ENCODE measurements around the gene LYSMD1.
A peak's percentile ranks its signal among the peaks of the same experiment; 100 is the strongest.

The LYSMD1 gene

DNA sequence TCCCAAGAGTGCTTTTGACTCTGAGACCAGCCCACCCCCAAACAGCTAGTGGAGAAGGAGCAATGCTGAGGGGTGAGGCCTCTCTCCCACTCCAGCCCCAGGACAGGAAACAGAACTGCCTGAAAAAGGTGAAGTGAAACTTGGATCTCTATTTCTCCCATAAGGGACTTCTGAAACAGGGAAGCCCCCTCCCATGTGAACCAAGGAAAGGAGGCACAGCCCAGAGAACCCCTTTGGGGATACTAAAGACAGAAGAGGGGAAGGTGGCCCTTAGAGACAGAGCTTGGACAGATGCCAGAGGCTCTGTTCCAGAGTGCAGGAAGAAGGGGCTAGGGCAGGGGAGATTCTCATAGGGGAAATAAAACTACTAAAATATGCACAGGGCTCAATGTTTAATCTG, 6.3 kb downstream of the LYSMD1 start:
- DNase-seq (ENCODE audit: low read depth, low spot score): no peak
- TF ChIP-seq, protein P1, sequence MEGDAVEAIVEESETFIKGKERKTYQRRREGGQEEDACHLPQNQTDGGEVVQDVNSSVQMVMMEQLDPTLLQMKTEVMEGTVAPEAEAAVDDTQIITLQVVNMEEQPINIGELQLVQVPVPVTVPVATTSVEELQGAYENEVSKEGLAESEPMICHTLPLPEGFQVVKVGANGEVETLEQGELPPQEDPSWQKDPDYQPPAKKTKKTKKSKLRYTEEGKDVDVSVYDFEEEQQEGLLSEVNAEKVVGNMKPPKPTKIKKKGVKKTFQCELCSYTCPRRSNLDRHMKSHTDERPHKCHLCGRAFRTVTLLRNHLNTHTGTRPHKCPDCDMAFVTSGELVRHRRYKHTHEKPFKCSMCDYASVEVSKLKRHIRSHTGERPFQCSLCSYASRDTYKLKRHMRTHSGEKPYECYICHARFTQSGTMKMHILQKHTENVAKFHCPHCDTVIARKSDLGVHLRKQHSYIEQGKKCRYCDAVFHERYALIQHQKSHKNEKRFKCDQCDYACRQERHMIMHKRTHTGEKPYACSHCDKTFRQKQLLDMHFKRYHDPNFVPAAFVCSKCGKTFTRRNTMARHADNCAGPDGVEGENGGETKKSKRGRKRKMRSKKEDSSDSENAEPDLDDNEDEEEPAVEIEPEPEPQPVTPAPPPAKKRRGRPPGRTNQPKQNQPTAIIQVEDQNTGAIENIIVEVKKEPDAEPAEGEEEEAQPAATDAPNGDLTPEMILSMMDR (IDR thresholded peaks at IDR 0.05; ENCODE audit: low read depth, low read length): no peak
- H3K4me3 ChIP-seq (ENCODE audit: low read depth, low read length): no peak overlapping the region
- in situ Hi-C loops (cut with HindIII; ENCODE audit: low sequenced_read_pairs): no loop called here

DNA sequence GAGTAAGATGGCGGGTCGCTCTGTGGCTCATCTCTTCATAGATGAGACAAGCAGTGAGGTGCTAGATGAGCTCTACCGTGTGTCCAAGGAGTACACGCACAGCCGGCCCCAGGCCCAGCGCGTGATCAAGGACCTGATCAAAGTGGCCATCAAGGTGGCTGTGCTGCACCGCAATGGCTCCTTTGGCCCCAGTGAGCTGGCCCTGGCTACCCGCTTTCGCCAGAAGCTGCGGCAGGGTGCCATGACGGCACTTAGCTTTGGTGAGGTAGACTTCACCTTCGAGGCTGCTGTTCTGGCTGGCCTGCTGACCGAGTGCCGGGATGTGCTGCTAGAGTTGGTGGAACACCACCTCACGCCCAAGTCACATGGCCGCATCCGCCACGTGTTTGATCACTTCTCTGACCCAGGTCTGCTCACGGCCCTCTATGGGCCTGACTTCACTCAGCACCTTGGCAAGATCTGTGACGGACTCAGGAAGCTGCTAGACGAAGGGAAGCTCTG, 6.9 kb downstream of the LYSMD1 start:
- no peak overlapping the region for H3K4me3 ChIP-seq (ENCODE audit: low read depth, low read length)
- DNase-seq (ENCODE audit: low read depth, low spot score): no peak
- in situ Hi-C loops (cut with HindIII; ENCODE audit: low sequenced_read_pairs): no loop called here
- TF ChIP-seq, protein P1 (IDR thresholded peaks at IDR 0.05; ENCODE audit: low read depth, low read length): no peak

DNA sequence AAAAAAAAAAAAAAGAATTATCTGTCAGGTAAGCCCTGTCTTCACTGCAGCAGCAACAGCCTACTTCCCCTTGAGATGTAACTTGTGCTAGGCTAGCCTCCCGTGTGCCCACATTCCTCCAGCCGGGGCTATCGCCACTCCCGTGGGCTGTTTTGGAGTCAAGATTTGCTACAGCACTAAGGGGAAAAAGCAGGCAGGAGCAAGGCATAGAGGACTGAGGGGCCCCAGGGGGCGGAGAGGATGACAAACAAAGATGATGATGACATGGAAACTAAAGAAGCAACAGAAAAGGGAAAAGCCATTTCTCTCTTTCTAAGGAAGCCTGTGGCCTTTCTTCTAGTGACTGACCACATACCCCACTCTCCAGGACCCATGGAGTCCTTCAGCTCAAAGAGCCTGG, 7.4 kb downstream of the LYSMD1 start:
- TF ChIP-seq, protein P1 (IDR thresholded peaks at IDR 0.05; ENCODE audit: low read depth, low read length): no peak
- H3K4me3 ChIP-seq (ENCODE audit: low read depth, low read length): no peak overlapping the region
- in situ Hi-C loops (cut with HindIII; ENCODE audit: low sequenced_read_pairs): no loop called here
- DNase-seq (ENCODE audit: low read depth, low spot score): no peak

DNA sequence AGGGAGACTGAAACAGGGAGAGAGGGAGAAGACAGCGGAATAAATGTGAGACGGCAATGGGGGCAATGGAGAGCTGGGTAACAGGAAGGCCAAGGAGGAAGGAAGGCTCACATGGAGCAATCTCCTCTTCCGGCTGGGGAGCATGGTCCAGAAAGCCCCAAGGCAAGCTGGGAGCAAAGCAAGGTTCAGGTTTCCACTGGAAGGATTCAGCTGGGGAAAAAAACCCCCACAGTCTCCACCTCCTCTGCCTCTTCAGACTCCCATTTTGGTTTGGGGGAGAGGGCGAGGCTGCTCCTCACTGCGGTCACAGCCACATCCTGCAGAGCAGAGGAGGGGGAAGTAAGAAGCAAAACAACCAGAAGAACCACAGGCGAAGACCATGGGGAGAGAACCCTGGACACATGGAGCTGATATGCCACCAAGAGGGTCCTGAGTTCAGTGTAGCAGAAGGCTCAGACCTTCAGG, 8.6 kb downstream of the LYSMD1 start:
- TF ChIP-seq, protein P1 (IDR thresholded peaks at IDR 0.05; ENCODE audit: low read depth, low read length): no peak
- no peak for DNase-seq (ENCODE audit: low read depth, low spot score)
- H3K4me3 ChIP-seq (ENCODE audit: low read depth, low read length): no peak overlapping the region
- in situ Hi-C loops (cut with HindIII; ENCODE audit: low sequenced_read_pairs): no loop called here

DNA sequence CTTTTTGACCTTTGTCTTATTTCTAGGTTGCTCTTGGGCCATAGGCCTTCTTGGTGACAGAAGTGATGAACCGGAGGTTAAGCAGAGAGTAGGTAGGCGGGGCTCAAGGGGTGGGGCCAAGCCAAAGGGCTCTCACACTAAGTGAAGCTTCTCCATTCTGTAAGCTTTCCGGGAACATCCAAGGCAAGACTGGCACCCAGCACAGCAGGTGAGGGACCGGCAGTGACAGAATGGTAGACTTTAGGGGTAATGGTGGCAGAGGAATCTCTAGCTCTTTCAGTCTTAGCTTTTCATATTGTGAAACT, 9.2 kb downstream of the LYSMD1 start, which contains the start of gene TNFAIP8L2:
Gene TNFAIP8L2 (plus strand): TSS at position 135 of the 305 bp plus-strand sequence. CDS start 2,049 bp downstream, outside the sequence.
- TF ChIP-seq, protein P1 (IDR thresholded peaks at IDR 0.05; ENCODE audit: low read depth, low read length): no peak
- H3K4me3 ChIP-seq (ENCODE audit: low read depth, low read length): no peak within 1 kb of the TSS
- in situ Hi-C loops (cut with HindIII; ENCODE audit: low sequenced_read_pairs): no loop called here
- no peak for DNase-seq (ENCODE audit: low read depth, low spot score)

DNA sequence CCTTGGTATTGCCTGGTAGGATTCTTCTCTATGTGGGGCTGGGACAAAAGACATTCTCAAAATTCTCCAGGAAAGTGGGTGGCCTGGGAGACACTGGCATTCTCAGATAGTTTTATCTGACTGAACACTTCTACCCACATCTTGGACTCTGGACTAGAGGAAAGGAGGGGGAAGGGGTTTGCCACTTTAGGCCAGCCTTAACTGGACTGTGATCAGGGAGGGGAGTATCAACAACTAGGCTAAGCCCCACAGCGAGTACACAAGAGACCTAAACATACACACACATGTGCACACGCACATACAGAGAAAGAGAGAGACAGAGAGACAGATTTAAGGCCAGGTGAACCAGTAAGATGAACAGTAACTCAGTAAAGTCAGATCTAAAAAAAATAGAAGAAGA, 18.0 kb downstream of the LYSMD1 start:
- TF ChIP-seq, protein P1 (IDR thresholded peaks at IDR 0.05; ENCODE audit: low read depth, low read length): no peak
- DNase-seq (ENCODE audit: low read depth, low spot score): no peak
- in situ Hi-C loops (cut with HindIII; ENCODE audit: low sequenced_read_pairs): no loop called here
- no peak overlapping the region for H3K4me3 ChIP-seq (ENCODE audit: low read depth, low read length)

DNA sequence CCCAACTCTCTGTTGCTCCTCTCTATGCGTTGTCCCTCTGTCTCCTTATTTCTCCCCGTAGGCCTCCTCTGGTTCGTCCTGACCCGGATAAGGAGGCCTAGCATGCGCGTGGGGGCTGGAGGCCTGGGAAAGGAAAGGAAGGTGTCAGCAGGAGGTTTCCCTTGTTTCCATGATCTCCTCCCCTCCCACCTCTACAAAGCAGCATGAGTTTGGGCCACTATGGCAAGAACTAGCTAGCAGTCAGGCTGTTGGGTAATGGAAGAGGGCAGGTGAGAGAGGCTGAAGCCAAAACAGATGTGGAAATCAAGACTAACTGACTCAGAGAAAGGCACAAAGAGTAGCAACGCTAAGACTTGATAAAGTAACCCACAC, 18.6 kb downstream of the LYSMD1 start:
- in situ Hi-C loops (cut with HindIII; ENCODE audit: low sequenced_read_pairs): no loop called here
- TF ChIP-seq, protein P1 (IDR thresholded peaks at IDR 0.05; ENCODE audit: low read depth, low read length): no peak
- DNase-seq (ENCODE audit: low read depth, low spot score): no peak
- peak overlapping the region; percentile 61 for H3K4me3 ChIP-seq (ENCODE audit: low read depth, low read length)

All from astrocyte of the spinal cord (primary cell).